Endothelial cell of umbilical vein (primary cell): ENCODE results near the gene SERPINA6. TPM values are rescaled to one million over a fixed set of nuclear protein-coding genes. Genes with fewer than 3 reads are reported as not detected.

Source experiments
- BruUV-seq: library from RNA; stranded (reverse); fragments of 400-500 nt; replicated peaks from 2 replicates; lab custom pipeline; 2021; lab: Mats Ljungman, UMichigan
- CTCF ChIA-PET: fragments of 300-600, 350-600 bp; sonication (Branson Sonifier 250); formaldehyde crosslinking; loops from one replicate; lab custom pipeline; 2021; ENCODE audit warnings: antibody characterized with exemption, inconsistent platforms; lab: Charles Lee
- POLR2A ChIA-PET: fragments of 300-600, 350-600 bp; sonication (Branson Sonifier 250); formaldehyde crosslinking; loops from one replicate; lab custom pipeline; 2021; ENCODE audit warnings: antibody characterized with exemption, inconsistent platforms; lab: Charles Lee
- DNase-seq: peaks from one replicate; pipeline ENCODE4 v3.0.0-alpha.2; 2011; ENCODE audit warnings: low read depth, low spot score
- FAIRE-seq: peaks from 2 replicates; lab custom pipeline; 2011; peaks lifted over from hg19 to GRCh38; lab: Jason Lieb, UNC
- H2AFZ ChIP-seq: 2 replicates; pipeline ENCODE4 v1.6.0; 2012; ENCODE audit warnings: low read depth, low read length, control low read depth, inconsistent platforms
- H3K27ac ChIP-seq: 2 replicates; pipeline ENCODE4 v1.5.1; 2011; ENCODE audit warnings: low read depth, mild to moderate bottlenecking, control low read depth, low read length, moderate library complexity; ENCODE audit not compliant: insufficient read depth
- H3K27me3 ChIP-seq, 2 experiments: 2 replicates each; pipeline versions ENCODE4 v1.6.0 to v1.6.1; 2011; ENCODE audit warnings: low read length in 2 of 2, mixed read lengths in 1 of 2; ENCODE audit not compliant: control insufficient read depth in 2 of 2, insufficient read depth in 2 of 2
- H3K36me3 ChIP-seq, 2 experiments: 2 replicates in 1 of 2; 3 replicates in 1 of 2; pipeline ENCODE4 v1.5.1; 2011; ENCODE audit warnings: low read length in 2 of 2, mild to moderate bottlenecking in 1 of 2, moderate library complexity in 1 of 2; ENCODE audit not compliant: control insufficient read depth in 2 of 2, insufficient read depth in 2 of 2; ENCODE audit errors: extremely low read depth in 1 of 2
- H3K4me1 ChIP-seq: 3 replicates; pipeline ENCODE4 v1.5.1; 2011; ENCODE audit warnings: mild to moderate bottlenecking, low read length; ENCODE audit not compliant: control insufficient read depth, insufficient read depth; ENCODE audit errors: extremely low read depth
- H3K4me2 ChIP-seq: 2 replicates; pipeline ENCODE4 v1.6.1; 2011; ENCODE audit warnings: low read length, control low read depth, mixed read lengths; ENCODE audit not compliant: insufficient read depth
- H3K4me3 ChIP-seq, 3 experiments: fragments of 200-600 bp in 1 of 3; sonication (generic), shearing (Covaris generic) in 1 of 3; replicated peaks in 1 of 3; 2 replicates each; pipeline ENCODE4 v1.5.1; 2011 to 2016; ENCODE audit warnings: control low read depth in 3 of 3, low read length in 3 of 3, mild to moderate bottlenecking in 2 of 3, inconsistent platforms in 1 of 3, low read depth in 1 of 3, moderate library complexity in 1 of 3; ENCODE audit not compliant: insufficient read depth in 1 of 3
- H3K79me2 ChIP-seq: 2 replicates; pipeline ENCODE4 v1.6.0; 2012; ENCODE audit warnings: low read length, inconsistent platforms; ENCODE audit not compliant: control insufficient read depth, insufficient read depth
- H3K9ac ChIP-seq: replicated peaks from 2 replicates; pipeline ENCODE3; 2011; ENCODE audit warnings: low read length, control low read depth; ENCODE audit not compliant: insufficient read depth; ENCODE audit errors: extremely low read depth
- H3K9me1 ChIP-seq: replicated peaks from 3 replicates; pipeline ENCODE4 v1.6.0; 2011; ENCODE audit warnings: mild to moderate bottlenecking, low read length; ENCODE audit not compliant: control insufficient read depth, insufficient read depth; ENCODE audit errors: extremely low read depth
- H3K9me3 ChIP-seq: replicated peaks from 2 replicates; pipeline ENCODE4 v1.5.1; 2012; ENCODE audit warnings: low read length, inconsistent platforms; ENCODE audit not compliant: control insufficient read depth, insufficient read depth
- H4K20me1 ChIP-seq: replicated peaks from 2 replicates; pipeline ENCODE3; 2011; ENCODE audit warnings: mild to moderate bottlenecking, low read length; ENCODE audit not compliant: control insufficient read depth, insufficient read depth; ENCODE audit errors: extremely low read depth
- EZH2 ChIP-seq: IDR thresholded peaks from 2 replicates; pipeline ENCODE4 v1.6.1; 2012; ENCODE audit warnings: borderline replicate concordance, low read depth, mild to moderate bottlenecking, moderate library complexity, low read length, inconsistent platforms; ENCODE audit not compliant: severe bottlenecking
- FOS ChIP-seq: IDR thresholded peaks from 2 replicates; pipeline ENCODE4 v1.6.1; 2011; ENCODE audit warnings: mild to moderate bottlenecking, low read length, moderate library complexity, borderline replicate concordance; ENCODE audit not compliant: insufficient read depth
- GATA2 ChIP-seq: IDR thresholded peaks from 2 replicates; pipeline ENCODE4 v1.7.0; 2011; ENCODE audit warnings: low read depth, mild to moderate bottlenecking, moderate library complexity, mixed read lengths, low read length; ENCODE audit not compliant: insufficient read length, insufficient read depth
- JUN ChIP-seq: IDR thresholded peaks from 2 replicates; pipeline ENCODE4 v1.6.1; 2011; ENCODE audit warnings: borderline replicate concordance, low read depth; ENCODE audit not compliant: insufficient read length, insufficient read depth
- MYC ChIP-seq: IDR thresholded peaks from one replicate; pipeline ENCODE4 v1.6.1; 2011; ENCODE audit warnings: mild to moderate bottlenecking, low read depth, low read length
- POLR2A ChIP-seq: IDR thresholded peaks from 2 replicates; pipeline ENCODE4 v1.6.1; 2012; ENCODE audit warnings: low read depth, mild to moderate bottlenecking, control low read depth, low read length
- POLR2AphosphoS5 ChIP-seq: IDR thresholded peaks from 2 replicates; pipeline ENCODE4 v1.6.1; 2012; ENCODE audit warnings: low read depth, mild to moderate bottlenecking, control low read depth, low read length, moderate library complexity; ENCODE audit not compliant: insufficient read depth
- dilution Hi-C: fragments of 300-500 bp; cut with MboI; formaldehyde crosslinking; loops from one replicate; pipeline ENCODE4 v1.15.0; 2019; ENCODE audit warnings: low sequenced_read_pairs; ENCODE audit not compliant: extremely low pct_ligation_motif_present
- intact Hi-C: fragments of 100-400 bp; cut with micrococcal nuclease; formaldehyde crosslinking; loops from one replicate; pipeline ENCODE4 v1.10.0; 2022
- polyA plus RNA-seq, 4 experiments: library from polyadenylated mRNA; depleted of rRNA in 3 of 4; stranded (reverse) in 3 of 4; unstranded in 1 of 4; fragments of >200 nt; gene quantifications; 2 replicates each; pipeline versions ENCODE4 v1.2.1 to v1.2.3, GENCODE V29; 2011 to 2012; ENCODE audit warnings: missing spikeins in 1 of 4
- total RNA-seq: library from RNA; stranded (reverse); gene quantifications from 2 replicates; pipeline ENCODE4 v1.2.3, GENCODE V29; 2021
- TF ChIP-seq, protein P1 (sequence below), 2 donors: IDR thresholded peaks; 1 replicate in 1 of 2; 2 replicates in 1 of 2; pipeline ENCODE4 v1.5.1; 2011; ENCODE audit warnings: low read length in 2 of 2, mild to moderate bottlenecking in 2 of 2, moderate library complexity in 2 of 2, control low read depth in 1 of 2, inconsistent platforms in 1 of 2, low read depth in 1 of 2; ENCODE audit not compliant: insufficient read depth in 1 of 2; ENCODE audit errors: extremely low read depth in 1 of 2
- TF ChIP-seq, protein P2 (sequence below): IDR thresholded peaks from 2 replicates; pipeline ENCODE4 v1.6.1; 2011; ENCODE audit not compliant: insufficient read depth, insufficient read length

The SERPINA6 gene
- total and polyA plus RNA-seq, 2 donors (not counting 3 experiments of a cell fraction or from before 2014, with no cell fraction given): not detected

DNA sequence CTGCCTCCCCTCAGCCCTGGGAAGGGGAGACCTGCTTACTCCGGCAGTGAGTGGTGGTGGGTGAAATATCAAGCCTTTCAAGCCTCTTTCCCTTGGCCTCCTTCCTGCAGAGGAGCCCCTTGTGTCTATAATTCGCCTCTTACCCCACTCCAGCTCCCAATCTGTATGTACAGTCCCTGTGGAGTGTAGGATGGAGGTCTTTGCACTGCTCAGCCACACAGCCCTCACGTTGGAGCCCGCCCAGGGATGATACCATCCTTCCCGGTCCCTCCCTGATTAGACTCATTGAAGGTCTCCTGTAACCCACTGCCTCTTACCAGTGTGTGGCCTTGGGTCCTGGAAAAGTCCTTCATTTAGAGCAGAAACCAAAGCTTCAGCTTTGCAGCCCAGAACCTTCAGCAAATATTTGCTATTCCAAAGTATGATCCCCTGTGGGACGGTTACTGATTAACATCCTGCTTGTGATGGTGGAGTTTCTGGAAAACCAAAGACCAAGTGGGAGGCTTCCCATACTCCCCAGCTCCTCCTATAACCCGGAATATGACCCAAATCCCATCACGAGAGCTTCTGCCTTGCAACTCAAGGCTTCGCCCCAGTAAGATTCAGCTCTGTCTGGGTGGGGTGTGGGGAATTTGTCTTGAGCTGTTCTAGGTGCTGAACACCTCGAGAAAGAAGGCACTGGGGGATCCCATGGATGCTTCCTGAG lies 30.1 kb downstream of the SERPINA6 start, which contains the start of gene SERPINA10:
Gene SERPINA10 (minus strand): TSS at position 397 of the 706 bp plus-strand sequence. CDS start 2,675 bp downstream, outside the sequence.
- ChIA-PET CTCF (no interaction called here), POLR2A (no interaction called here)
- H3K4me3 ChIP-seq: no peak within 1 kb of the TSS
- no peak within 1 kb of the TSS for H2AFZ ChIP-seq
- no peaks in the 10 kb centered on the region for H3K36me3 ChIP-seq
- H3K9me3 ChIP-seq: no peaks in the 10 kb centered on the region
- no peak for TF ChIP-seq GATA2
- TF ChIP-seq FOS: no peak
- TF ChIP-seq JUN: no peak
- TF ChIP-seq, protein P1, sequence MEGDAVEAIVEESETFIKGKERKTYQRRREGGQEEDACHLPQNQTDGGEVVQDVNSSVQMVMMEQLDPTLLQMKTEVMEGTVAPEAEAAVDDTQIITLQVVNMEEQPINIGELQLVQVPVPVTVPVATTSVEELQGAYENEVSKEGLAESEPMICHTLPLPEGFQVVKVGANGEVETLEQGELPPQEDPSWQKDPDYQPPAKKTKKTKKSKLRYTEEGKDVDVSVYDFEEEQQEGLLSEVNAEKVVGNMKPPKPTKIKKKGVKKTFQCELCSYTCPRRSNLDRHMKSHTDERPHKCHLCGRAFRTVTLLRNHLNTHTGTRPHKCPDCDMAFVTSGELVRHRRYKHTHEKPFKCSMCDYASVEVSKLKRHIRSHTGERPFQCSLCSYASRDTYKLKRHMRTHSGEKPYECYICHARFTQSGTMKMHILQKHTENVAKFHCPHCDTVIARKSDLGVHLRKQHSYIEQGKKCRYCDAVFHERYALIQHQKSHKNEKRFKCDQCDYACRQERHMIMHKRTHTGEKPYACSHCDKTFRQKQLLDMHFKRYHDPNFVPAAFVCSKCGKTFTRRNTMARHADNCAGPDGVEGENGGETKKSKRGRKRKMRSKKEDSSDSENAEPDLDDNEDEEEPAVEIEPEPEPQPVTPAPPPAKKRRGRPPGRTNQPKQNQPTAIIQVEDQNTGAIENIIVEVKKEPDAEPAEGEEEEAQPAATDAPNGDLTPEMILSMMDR (IDR thresholded peaks at IDR 0.05; ENCODE audit: extremely low read depth in 1 of 2, insufficient read depth in 1 of 2, low read depth in 1 of 2, low read length in 2 of 2): no peak
- no peak for TF ChIP-seq POLR2A
- TF ChIP-seq MYC: no peak
- TF ChIP-seq, protein P2, sequence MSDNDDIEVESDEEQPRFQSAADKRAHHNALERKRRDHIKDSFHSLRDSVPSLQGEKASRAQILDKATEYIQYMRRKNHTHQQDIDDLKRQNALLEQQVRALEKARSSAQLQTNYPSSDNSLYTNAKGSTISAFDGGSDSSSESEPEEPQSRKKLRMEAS: no peak
- no peak for TF ChIP-seq EZH2
- no peak for TF ChIP-seq POLR2AphosphoS5
- dilution Hi-C loops (no loop called here), intact Hi-C loops (no loop called here)
- H3K79me2 ChIP-seq: no peaks in the 10 kb centered on the region
- FAIRE-seq: no peak
- no peak within 1 kb of the TSS for H3K4me2 ChIP-seq
- no peaks in the 10 kb centered on the region for H3K4me1 ChIP-seq
- no peaks in the 10 kb centered on the region for H3K27me3 ChIP-seq
- no TSS peak for BruUV-seq
- DNase-seq: no peak
- H3K9ac ChIP-seq: no peak within 1 kb of the TSS
- no peaks in the 10 kb centered on the region for H4K20me1 ChIP-seq
- no peaks in the 10 kb centered on the region for H3K9me1 ChIP-seq
- no peak within 1 kb of the TSS for H3K27ac ChIP-seq
